GM23338 (cell line): ENCODE measurements around the gene LCOR.
"Not testable (repeated sequence)": the region's sequence is repeated elsewhere in the genome, so short reads cannot be mapped to it uniquely, and the experiment has no call there.

Source experiments
- CREB1 ChIP-seq: fragments of 250-450 bp; sonication (Bioruptor Pico); IDR thresholded peaks from 2 replicates; pipeline ENCODE4 v1.5.0; 2020; ENCODE audit warnings: low read depth, mild to moderate bottlenecking, moderate library complexity
- CTCF ChIP-seq, 2 experiments: fragments of 200-600 bp in 1 of 2; sonication (generic) in 1 of 2; conservative IDR thresholded peaks; 2 replicates each; pipeline versions ENCODE4 v1.5.1 to v1.6.1; 2016 to 2017; ENCODE audit warnings: antibody characterized with exemption in 2 of 2, low read depth in 2 of 2, mild to moderate bottlenecking in 2 of 2, moderate library complexity in 1 of 2
- ETS1 ChIP-seq: IDR thresholded peaks from 2 replicates; pipeline ENCODE4 v1.6.1; 2016; ENCODE audit warnings: antibody characterized with exemption
- EZH2 ChIP-seq: fragments of 200-600 bp; sonication (generic); IDR thresholded peaks from one replicate; pipeline ENCODE4 v1.8.0; 2017; ENCODE audit warnings: antibody characterized with exemption, mild to moderate bottlenecking, low read depth; ENCODE audit not compliant: unreplicated experiment
- EZH2phosphoT487 ChIP-seq: fragments of 200-600 bp; sonication (generic); IDR thresholded peaks from one replicate; pipeline ENCODE4 v1.8.1; 2018; ENCODE audit warnings: antibody characterized with exemption; ENCODE audit not compliant: unreplicated experiment
- JUNB ChIP-seq: IDR thresholded peaks from one replicate; pipeline ENCODE4 v1.6.1; 2016; ENCODE audit warnings: antibody characterized with exemption; ENCODE audit not compliant: unreplicated experiment
- NANOG ChIP-seq: IDR thresholded peaks from 2 replicates; pipeline ENCODE4 v1.6.1; 2016; ENCODE audit warnings: antibody characterized with exemption, borderline replicate concordance
- POLR2AphosphoS5 ChIP-seq: IDR thresholded peaks from 2 replicates; pipeline ENCODE4 v1.6.1; 2016; ENCODE audit warnings: antibody characterized with exemption, low read depth
- REST ChIP-seq: IDR thresholded peaks from one replicate; pipeline ENCODE4 v1.6.1; 2018; ENCODE audit warnings: antibody characterized with exemption; ENCODE audit not compliant: unreplicated experiment
- STAT1 ChIP-seq: IDR thresholded peaks from one replicate; pipeline ENCODE4 v1.6.1; 2016; ENCODE audit warnings: antibody characterized with exemption; ENCODE audit not compliant: unreplicated experiment
- ZNF114 ChIP-seq: fragments of 250-450 bp; sonication (Bioruptor Pico); IDR thresholded peaks from 2 replicates; pipeline ENCODE4 v1.5.0; 2020; ENCODE audit warnings: mild to moderate bottlenecking, moderate library complexity

- TF ChIP-seq JUNB; CTCF (conservative IDR thresholded peaks at IDR 0.05; ENCODE audit: low read depth in 2 of 2); POLR2AphosphoS5; REST; EZH2; EZH2phosphoT487; ETS1; CREB1 (CRISPR knock-in tag); STAT1; ZNF114 (CRISPR knock-in tag); NANOG: not testable (repeated sequence)
Observed at GRCh38 chr10:97033841-97034240, 201.7 kb downstream of the LCOR start.
